PC-3 (cell line): ENCODE results near the gene SMAD5.

ENCODE experiments used
- EZH2 ChIP-seq: fragments of 300-600 bp; sonication (generic); IDR thresholded peaks from one replicate; pipeline ENCODE4 v1.6.1; 2017; ENCODE audit warnings: antibody characterized with exemption, mild to moderate bottlenecking, low read length; ENCODE audit not compliant: unreplicated experiment
- EZH2phosphoT487 ChIP-seq: fragments of 300-600 bp; sonication (generic); IDR thresholded peaks from 2 replicates; pipeline ENCODE4 v1.6.1; 2018; ENCODE audit warnings: mild to moderate bottlenecking, antibody characterized with exemption, low read length, borderline replicate concordance
- TF ChIP-seq, protein P1 (sequence below): fragments of 300-600 bp; sonication (generic); conservative IDR thresholded peaks from 2 replicates; pipeline ENCODE4 v1.5.1; 2017; ENCODE audit warnings: antibody characterized with exemption, low read depth, mild to moderate bottlenecking, low read length

DNA sequence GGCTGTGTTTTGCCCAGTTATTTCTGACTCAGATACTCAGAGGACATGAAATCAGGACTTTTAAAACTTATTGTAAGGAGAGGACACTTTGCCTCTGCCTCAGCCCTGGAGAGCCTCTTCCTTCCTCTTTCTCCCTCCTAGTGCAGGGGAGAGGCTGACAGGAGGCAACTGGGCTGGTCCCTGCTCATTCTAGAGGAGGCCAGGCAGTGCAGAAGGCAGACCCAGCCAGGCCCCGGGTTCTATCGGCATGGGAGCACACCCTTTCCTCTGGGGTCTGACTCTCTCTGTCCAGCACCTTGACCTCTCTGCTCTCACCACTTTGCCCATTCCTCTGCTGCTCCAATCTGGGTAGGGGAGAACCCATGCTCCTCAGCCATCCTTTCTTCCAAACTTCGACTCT is 76.3 kb downstream of the SMAD5 start:
- TF ChIP-seq, protein P1, sequence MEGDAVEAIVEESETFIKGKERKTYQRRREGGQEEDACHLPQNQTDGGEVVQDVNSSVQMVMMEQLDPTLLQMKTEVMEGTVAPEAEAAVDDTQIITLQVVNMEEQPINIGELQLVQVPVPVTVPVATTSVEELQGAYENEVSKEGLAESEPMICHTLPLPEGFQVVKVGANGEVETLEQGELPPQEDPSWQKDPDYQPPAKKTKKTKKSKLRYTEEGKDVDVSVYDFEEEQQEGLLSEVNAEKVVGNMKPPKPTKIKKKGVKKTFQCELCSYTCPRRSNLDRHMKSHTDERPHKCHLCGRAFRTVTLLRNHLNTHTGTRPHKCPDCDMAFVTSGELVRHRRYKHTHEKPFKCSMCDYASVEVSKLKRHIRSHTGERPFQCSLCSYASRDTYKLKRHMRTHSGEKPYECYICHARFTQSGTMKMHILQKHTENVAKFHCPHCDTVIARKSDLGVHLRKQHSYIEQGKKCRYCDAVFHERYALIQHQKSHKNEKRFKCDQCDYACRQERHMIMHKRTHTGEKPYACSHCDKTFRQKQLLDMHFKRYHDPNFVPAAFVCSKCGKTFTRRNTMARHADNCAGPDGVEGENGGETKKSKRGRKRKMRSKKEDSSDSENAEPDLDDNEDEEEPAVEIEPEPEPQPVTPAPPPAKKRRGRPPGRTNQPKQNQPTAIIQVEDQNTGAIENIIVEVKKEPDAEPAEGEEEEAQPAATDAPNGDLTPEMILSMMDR: no peak
- no peak for TF ChIP-seq EZH2phosphoT487
- no peak for TF ChIP-seq EZH2
